Retinal pigment epithelial cell (primary cell): ENCODE results near the gene GPN2.

Experiments used
- DNase-seq: peaks from one replicate; pipeline ENCODE4 v3.0.0-alpha.2; 2010; ENCODE audit warnings: low read depth
- H3K4me3 ChIP-seq: 2 replicates; pipeline ENCODE4 v1.5.1; 2011; ENCODE audit warnings: mild to moderate bottlenecking, low read length, control low read depth, moderate library complexity
- TF ChIP-seq, protein P1 (sequence below): conservative IDR thresholded peaks from 2 replicates; pipeline ENCODE4 v1.5.1; 2011; ENCODE audit warnings: low read depth, low read length, control low read depth, inconsistent platforms

The GPN2 gene

DNA sequence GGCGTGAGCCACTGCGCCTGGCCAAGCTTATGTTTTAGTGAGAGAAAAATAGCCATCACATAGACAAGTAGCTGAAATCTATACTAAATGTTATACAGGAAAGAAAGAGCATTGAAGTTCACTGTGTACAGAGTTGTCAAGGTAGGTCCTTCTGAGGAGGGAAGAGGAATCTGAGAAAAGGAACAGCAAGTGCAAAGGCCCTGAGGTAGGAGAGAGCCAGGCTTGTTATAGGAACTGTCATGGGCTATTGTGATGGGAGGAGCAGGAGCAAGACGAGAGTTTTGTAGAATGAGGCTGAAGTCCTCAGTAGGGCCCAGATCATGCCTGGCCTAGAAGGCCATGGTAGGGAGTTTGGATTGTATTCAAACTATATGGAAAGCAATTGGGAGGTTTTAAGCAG, 59.0 kb downstream of the GPN2 start:
- DNase-seq: no peak
- no peak overlapping the region for H3K4me3 ChIP-seq
- TF ChIP-seq, protein P1, sequence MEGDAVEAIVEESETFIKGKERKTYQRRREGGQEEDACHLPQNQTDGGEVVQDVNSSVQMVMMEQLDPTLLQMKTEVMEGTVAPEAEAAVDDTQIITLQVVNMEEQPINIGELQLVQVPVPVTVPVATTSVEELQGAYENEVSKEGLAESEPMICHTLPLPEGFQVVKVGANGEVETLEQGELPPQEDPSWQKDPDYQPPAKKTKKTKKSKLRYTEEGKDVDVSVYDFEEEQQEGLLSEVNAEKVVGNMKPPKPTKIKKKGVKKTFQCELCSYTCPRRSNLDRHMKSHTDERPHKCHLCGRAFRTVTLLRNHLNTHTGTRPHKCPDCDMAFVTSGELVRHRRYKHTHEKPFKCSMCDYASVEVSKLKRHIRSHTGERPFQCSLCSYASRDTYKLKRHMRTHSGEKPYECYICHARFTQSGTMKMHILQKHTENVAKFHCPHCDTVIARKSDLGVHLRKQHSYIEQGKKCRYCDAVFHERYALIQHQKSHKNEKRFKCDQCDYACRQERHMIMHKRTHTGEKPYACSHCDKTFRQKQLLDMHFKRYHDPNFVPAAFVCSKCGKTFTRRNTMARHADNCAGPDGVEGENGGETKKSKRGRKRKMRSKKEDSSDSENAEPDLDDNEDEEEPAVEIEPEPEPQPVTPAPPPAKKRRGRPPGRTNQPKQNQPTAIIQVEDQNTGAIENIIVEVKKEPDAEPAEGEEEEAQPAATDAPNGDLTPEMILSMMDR: no peak

DNA sequence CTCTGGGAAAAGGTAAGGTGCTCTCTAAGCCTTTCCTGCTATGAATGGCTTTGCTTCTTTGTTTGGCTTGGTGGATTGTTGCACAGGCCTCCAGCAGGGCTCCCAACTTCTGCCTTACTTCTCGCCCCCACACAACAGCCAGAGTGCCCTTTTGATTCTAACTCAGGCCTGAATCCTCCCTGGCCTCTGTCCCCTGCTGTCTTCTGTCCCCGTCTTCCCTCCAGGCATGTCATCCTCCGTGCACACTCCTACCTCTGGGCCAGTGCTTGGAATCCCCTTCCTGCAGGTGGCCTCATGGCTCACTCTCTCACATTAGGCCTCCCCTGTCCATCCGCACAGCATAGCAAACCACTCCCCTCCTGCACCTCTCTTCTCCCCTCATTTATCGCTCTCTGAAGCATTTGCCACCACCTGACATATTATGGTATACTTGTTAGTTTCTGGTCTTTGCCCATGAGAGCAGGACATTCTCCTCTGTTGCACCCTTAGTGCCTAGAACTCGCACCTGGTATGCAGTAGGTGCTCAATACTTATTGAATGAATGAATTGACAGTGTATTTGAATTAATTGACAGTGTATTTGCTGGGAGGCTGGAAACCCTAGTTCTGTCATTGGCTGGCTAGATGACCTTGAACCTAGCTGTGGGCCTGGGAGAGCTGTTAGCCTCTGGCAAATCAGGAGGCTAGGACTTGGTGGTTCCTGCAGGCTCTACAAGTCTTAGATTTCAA, 60.7 kb downstream of the GPN2 start:
- no peak for DNase-seq
- no peak overlapping the region for H3K4me3 ChIP-seq
- TF ChIP-seq, protein P1: no peak

DNA sequence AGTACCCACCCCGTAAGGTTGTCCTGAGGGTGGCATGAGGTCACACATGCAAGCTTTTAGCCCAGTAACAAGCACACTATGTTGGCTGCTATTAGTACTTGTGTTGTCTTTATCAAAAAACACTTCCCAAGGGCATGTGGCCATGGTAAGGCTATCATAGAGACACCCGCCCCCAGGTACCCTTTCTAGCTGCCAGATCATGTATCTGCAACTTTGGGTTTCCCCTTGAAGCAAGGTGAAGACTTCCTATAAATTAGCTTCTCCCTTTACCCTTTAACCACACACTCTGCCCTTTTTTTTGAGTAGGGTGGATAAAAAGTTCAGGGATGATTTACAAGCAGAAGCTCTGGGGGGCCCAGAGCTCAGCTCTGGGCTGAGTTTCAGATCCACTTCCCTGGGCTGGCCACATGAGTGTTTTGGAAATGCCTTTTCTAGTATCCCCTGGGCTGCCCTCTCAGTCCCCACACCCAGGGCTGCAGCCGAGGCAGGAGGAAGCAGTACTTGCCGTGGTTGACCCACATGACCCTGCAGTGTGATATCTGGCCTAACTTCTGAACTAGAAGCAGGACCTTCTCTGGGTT, 61.6 kb downstream of the GPN2 start:
- no peak overlapping the region for H3K4me3 ChIP-seq

DNA sequence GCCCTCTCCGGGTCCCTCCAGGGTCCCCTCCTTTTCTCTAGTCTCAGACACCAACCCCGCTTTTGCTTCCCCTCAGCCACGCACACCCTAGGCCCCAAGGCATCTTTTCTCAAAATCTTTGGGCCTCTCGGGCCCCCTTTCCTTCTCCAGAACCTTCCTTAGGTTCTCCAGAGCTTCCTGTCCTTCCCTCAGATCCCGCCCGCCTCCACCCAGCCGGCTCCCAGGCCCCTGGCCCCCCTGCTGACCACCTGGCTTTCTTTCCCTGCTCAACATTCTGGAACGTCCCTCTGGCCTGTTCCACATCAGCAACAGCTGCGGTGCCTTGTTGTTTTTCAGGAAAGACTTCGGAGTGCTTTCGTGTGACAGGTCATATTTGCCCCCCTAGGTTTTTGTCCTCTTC, 62.4 kb downstream of the GPN2 start:
- peak overlapping the region; percentile 63 for H3K4me3 ChIP-seq
- no peak for DNase-seq
- TF ChIP-seq, protein P1: no peak

More for the DNA sequence above, 61.6 kb downstream of the GPN2 start:
- no peak for DNase-seq
- TF ChIP-seq, protein P1: no peak

DNA sequence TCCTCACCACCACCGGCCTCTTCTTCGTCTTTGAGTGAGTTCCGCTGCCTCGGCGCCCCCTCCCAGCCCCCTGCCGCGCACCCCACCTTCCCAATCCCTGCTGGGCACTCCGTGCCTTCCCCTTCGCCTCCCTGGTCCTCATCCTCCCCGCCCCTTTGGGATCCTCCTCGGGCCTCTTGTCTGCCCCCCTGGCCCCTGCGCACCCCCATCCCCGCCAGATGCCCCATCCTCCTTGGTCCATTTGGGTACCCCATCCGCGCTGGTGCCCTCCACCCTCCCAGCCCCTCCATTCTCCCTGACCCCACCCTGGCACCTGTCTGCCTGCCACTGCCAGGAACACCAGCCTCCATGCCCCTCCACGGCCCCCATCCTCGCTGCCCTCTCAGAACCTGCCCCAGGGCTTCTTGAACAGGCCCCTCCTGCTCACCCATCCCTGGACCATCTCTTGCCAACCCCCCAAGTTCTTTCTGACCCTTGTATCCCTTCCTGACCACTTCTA, 62.9 kb downstream of the GPN2 start:
- DNase-seq: no peak
- TF ChIP-seq, protein P1: no peak
- peak overlapping the region; percentile 63 for H3K4me3 ChIP-seq

DNA sequence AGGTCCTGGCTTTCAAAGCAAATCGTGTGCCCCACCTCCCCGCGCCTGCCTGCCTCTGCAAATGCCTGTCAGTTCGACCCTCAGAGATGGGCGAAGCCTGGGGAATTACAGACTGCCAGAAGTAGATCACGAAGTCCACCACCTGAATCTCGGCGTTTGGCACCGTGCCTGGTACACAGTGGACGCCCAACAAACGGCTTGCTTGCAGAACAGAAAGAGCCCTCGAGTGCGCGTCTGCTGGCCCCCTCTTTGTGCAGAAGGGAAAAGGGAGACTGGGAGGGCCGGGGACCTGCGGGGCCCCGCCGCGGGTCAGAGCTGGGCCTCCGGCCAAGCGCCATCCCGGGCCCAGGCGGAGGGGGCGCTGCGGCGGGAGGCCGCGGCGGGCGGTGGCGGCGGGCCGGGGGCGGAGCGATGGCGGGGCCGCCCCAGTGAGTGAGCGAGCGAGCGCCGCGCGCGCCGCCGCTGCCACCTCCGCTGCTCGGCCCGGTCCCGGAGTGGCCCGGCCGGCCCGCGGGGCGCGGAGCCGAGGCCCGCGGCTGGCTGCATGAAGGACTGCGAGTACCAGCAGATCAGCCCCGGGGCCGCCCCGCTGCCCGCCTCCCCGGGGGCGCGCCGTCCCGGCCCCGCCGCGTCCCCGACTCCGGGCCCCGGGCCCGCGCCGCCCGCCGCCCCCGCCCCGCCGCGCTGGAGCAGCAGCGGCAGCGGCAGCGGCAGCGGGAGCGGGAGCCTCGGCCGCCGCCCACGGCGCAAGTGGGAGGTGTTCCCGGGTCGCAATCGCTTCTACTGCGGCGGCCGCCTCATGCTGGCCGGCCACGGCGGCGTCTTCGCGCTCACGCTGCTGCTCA, 63.6 kb downstream of the GPN2 start, which contains the start of gene ZDHHC18:
ZDHHC18 (plus strand) TSS at position 428 of the 845 bp plus-strand sequence; CDS start at position 545, 117 bp downstream.
- peak within 1 kb of the TSS; percentile 63 for H3K4me3 ChIP-seq
- DNase-seq: no peak
- TF ChIP-seq, protein P1: peak; percentile 36
